A549 (cell line): ENCODE measurements around the gene TOGARAM1.

Source experiments
- CEBPB ChIP-seq, 2 experiments: fragments of >200 bp in 1 of 2; sonication (Bioruptor Twin) in 1 of 2; formaldehyde crosslinking in 1 of 2; IDR thresholded peaks; 2 replicates each; pipeline ENCODE4 v1.6.1; 2012 to 2016
- HDAC2 ChIP-seq: fragments of 200-600 bp; sonication (generic); IDR thresholded peaks from 2 replicates; pipeline ENCODE4 v1.6.1; 2016
- MAFK ChIP-seq: fragments of 450-650 bp; IDR thresholded peaks from 2 replicates; pipeline ENCODE4 v1.6.1; 2014; ENCODE audit not compliant: partially characterized antibody
- MYC ChIP-seq: IDR thresholded peaks from 2 replicates; pipeline ENCODE4 v1.6.1; 2012; ENCODE audit warnings: mild to moderate bottlenecking, inconsistent platforms, low read length, improper control_type of control experiment, borderline replicate concordance
- RAD21 ChIP-seq, 2 experiments: fragments of >200 bp in 1 of 2; sonication (Bioruptor Twin) in 1 of 2; formaldehyde crosslinking in 1 of 2; IDR thresholded peaks in 1 of 2; conservative IDR thresholded peaks in 1 of 2; 2 replicates in 1 of 2; 3 replicates in 1 of 2; pipeline ENCODE4 v1.6.1; 2012 to 2018; ENCODE audit warnings: inconsistent platforms in 1 of 2
- TF ChIP-seq, protein P1 (sequence below): fragments of 200-600 bp; sonication (generic); IDR thresholded peaks from 2 replicates; pipeline ENCODE4 v1.6.1; 2016; ENCODE audit warnings: antibody characterized with exemption, mild to moderate bottlenecking, moderate library complexity
- TF ChIP-seq, protein P2 (sequence below): fragments of >200 bp; sonication (Bioruptor Twin); formaldehyde crosslinking; IDR thresholded peaks from 3 replicates; pipeline ENCODE4 v1.5.1; 2016

DNA sequence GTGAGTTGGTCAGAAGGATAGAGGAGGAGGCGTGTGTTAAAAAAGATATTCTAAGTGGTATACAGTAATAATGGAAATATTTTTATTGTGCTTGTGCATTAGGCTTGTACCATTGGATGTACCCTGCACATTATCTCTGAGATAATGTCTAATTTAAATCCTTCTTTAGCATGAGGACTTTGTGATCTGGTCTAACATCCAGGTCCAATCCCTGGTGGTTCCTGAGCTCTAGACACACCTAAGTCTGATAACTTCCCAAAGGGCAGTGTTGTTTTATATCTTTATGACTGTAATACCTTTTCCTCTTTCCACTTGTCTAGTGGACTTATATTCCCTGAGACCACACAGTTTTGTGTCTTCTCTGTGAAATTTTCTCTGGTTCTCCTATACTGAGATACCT is 142.6 kb downstream of the TOGARAM1 start:
- TF ChIP-seq, protein P1, sequence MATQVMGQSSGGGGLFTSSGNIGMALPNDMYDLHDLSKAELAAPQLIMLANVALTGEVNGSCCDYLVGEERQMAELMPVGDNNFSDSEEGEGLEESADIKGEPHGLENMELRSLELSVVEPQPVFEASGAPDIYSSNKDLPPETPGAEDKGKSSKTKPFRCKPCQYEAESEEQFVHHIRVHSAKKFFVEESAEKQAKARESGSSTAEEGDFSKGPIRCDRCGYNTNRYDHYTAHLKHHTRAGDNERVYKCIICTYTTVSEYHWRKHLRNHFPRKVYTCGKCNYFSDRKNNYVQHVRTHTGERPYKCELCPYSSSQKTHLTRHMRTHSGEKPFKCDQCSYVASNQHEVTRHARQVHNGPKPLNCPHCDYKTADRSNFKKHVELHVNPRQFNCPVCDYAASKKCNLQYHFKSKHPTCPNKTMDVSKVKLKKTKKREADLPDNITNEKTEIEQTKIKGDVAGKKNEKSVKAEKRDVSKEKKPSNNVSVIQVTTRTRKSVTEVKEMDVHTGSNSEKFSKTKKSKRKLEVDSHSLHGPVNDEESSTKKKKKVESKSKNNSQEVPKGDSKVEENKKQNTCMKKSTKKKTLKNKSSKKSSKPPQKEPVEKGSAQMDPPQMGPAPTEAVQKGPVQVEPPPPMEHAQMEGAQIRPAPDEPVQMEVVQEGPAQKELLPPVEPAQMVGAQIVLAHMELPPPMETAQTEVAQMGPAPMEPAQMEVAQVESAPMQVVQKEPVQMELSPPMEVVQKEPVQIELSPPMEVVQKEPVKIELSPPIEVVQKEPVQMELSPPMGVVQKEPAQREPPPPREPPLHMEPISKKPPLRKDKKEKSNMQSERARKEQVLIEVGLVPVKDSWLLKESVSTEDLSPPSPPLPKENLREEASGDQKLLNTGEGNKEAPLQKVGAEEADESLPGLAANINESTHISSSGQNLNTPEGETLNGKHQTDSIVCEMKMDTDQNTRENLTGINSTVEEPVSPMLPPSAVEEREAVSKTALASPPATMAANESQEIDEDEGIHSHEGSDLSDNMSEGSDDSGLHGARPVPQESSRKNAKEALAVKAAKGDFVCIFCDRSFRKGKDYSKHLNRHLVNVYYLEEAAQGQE = no peak
- no peak for TF ChIP-seq MAFK
- TF ChIP-seq RAD21 (conservative IDR thresholded peaks at IDR 0.05 in 1 of 2, IDR thresholded peaks at IDR 0.05 in 1 of 2) = no peak
- no peak for TF ChIP-seq HDAC2
- TF ChIP-seq, protein P2, sequence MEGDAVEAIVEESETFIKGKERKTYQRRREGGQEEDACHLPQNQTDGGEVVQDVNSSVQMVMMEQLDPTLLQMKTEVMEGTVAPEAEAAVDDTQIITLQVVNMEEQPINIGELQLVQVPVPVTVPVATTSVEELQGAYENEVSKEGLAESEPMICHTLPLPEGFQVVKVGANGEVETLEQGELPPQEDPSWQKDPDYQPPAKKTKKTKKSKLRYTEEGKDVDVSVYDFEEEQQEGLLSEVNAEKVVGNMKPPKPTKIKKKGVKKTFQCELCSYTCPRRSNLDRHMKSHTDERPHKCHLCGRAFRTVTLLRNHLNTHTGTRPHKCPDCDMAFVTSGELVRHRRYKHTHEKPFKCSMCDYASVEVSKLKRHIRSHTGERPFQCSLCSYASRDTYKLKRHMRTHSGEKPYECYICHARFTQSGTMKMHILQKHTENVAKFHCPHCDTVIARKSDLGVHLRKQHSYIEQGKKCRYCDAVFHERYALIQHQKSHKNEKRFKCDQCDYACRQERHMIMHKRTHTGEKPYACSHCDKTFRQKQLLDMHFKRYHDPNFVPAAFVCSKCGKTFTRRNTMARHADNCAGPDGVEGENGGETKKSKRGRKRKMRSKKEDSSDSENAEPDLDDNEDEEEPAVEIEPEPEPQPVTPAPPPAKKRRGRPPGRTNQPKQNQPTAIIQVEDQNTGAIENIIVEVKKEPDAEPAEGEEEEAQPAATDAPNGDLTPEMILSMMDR = no peak
- no peak for TF ChIP-seq CEBPB (IDR thresholded peaks at IDR 0.05)
- no peak for TF ChIP-seq MYC
